Measurements from ENCODE around the gene SFXN5.

Gene SFXN5

GRCh38 chr2:73112913-73113854, 41.7 kb upstream of the SFXN5 start, which contains the start of gene RAB11FIP5:
TSS of gene RAB11FIP5 (minus strand) at chr2:73112948. CDS start at chr2:73112777, 171 bp downstream.
- Histone ChIP-seq H3K4me1 (ENCODE audit: control insufficient read depth, insufficient read depth, low read length) (peaks cover 17% of the 10 kb centered on the region; the same call in 1 of the 2 replicates), H3K36me3 (ENCODE audit: control insufficient read depth in 2 of 2, insufficient read depth in 1 of 2, low read length in 2 of 2) (peaks cover 0 to 4% of the 10 kb centered on the region in 2 experiments; a peak in 1 of 3 replicates), H3K9me3 (ENCODE audit: control insufficient read depth, insufficient read depth, low read depth, low read length) (no peaks in the 10 kb centered on the region), H3K27ac (ENCODE audit: extremely low read depth, low read depth, low read length) (peak within 1 kb of the TSS; percentile 90), H3K4me3 (ENCODE audit: low read depth, low read length) (peak within 1 kb of the TSS; percentile 64)
- POLR2A ChIA-PET = interaction anchor here (1.4 to 2.3 kb wide), 2 partner anchors 25 to 42 kb away, joined by 5 to 6 read pairs; partner anchors contain the start of gene SFXN5
- CTCF ChIA-PET = interaction anchor here (0.9 to 1.6 kb wide), 3 partner anchors 27 to 48 kb away, joined by 3 to 16 read pairs (median 3); no protein-coding TSS in a partner anchor
- no peak for TF ChIP-seq SCRT2 (tag by site-specific recombination; IDR thresholded peaks at IDR 0.05)
- peak; percentile 59 for TF ChIP-seq YY1 (tag by site-specific recombination; IDR thresholded peaks at IDR 0.05)
- no peak for TF ChIP-seq ZNF596 (tag by site-specific recombination; IDR thresholded peaks at IDR 0.05)
- no peak for TF ChIP-seq ZNF544 (tag by site-specific recombination; IDR thresholded peaks at IDR 0.05)
- TF ChIP-seq, protein P1, sequence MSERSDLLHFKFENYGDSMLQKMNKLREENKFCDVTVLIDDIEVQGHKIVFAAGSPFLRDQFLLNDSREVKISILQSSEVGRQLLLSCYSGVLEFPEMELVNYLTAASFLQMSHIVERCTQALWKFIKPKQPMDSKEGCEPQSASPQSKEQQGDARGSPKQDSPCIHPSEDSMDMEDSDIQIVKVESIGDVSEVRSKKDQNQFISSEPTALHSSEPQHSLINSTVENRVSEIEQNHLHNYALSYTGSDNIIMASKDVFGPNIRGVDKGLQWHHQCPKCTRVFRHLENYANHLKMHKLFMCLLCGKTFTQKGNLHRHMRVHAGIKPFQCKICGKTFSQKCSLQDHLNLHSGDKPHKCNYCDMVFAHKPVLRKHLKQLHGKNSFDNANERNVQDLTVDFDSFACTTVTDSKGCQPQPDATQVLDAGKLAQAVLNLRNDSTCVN (tag by site-specific recombination; optimal IDR thresholded peaks at IDR 0.05) = peak; percentile 63
- TF ChIP-seq ZNF146 (tag by site-specific recombination; IDR thresholded peaks at IDR 0.05) = no peak
- TF ChIP-seq, protein P2, sequence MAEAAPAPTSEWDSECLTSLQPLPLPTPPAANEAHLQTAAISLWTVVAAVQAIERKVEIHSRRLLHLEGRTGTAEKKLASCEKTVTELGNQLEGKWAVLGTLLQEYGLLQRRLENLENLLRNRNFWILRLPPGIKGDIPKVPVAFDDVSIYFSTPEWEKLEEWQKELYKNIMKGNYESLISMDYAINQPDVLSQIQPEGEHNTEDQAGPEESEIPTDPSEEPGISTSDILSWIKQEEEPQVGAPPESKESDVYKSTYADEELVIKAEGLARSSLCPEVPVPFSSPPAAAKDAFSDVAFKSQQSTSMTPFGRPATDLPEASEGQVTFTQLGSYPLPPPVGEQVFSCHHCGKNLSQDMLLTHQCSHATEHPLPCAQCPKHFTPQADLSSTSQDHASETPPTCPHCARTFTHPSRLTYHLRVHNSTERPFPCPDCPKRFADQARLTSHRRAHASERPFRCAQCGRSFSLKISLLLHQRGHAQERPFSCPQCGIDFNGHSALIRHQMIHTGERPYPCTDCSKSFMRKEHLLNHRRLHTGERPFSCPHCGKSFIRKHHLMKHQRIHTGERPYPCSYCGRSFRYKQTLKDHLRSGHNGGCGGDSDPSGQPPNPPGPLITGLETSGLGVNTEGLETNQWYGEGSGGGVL (tag by site-specific recombination; IDR thresholded peaks at IDR 0.05) = peak; percentile 85
- no peak for TF ChIP-seq ZNF19 (tag by site-specific recombination; IDR thresholded peaks at IDR 0.05; ENCODE audit: low read depth)
- peak; percentile 43 for TF ChIP-seq ZFHX2 (tag by site-specific recombination; conservative IDR thresholded peaks at IDR 0.05)
- TF ChIP-seq, protein P3, sequence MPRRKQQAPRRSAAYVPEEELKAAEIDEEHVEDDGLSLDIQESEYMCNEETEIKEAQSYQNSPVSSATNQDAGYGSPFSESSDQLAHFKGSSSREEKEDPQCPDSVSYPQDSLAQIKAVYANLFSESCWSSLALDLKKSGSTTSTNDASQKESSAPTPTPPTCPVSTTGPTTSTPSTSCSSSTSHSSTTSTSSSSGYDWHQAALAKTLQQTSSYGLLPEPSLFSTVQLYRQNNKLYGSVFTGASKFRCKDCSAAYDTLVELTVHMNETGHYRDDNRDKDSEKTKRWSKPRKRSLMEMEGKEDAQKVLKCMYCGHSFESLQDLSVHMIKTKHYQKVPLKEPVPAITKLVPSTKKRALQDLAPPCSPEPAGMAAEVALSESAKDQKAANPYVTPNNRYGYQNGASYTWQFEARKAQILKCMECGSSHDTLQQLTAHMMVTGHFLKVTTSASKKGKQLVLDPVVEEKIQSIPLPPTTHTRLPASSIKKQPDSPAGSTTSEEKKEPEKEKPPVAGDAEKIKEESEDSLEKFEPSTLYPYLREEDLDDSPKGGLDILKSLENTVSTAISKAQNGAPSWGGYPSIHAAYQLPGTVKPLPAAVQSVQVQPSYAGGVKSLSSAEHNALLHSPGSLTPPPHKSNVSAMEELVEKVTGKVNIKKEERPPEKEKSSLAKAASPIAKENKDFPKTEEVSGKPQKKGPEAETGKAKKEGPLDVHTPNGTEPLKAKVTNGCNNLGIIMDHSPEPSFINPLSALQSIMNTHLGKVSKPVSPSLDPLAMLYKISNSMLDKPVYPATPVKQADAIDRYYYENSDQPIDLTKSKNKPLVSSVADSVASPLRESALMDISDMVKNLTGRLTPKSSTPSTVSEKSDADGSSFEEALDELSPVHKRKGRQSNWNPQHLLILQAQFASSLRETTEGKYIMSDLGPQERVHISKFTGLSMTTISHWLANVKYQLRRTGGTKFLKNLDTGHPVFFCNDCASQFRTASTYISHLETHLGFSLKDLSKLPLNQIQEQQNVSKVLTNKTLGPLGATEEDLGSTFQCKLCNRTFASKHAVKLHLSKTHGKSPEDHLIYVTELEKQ (tag by site-specific recombination; IDR thresholded peaks at IDR 0.05; ENCODE audit: borderline replicate concordance) = no peak
- peak; percentile 95 for TF ChIP-seq KLF16 (tag by site-specific recombination; IDR thresholded peaks at IDR 0.05)
- TF ChIP-seq ZNF629 (tag by site-specific recombination; IDR thresholded peaks at IDR 0.05) = peak; percentile 31; the same call in 1 of the 2 replicates
- no peak for TF ChIP-seq ZNF16 (tag by site-specific recombination; IDR thresholded peaks at IDR 0.05; ENCODE audit: low read depth)
- no peak for TF ChIP-seq TCF7L2 (IDR thresholded peaks at IDR 0.05; ENCODE audit: borderline replicate concordance, low read depth, low read length)
- TF ChIP-seq, protein P4, sequence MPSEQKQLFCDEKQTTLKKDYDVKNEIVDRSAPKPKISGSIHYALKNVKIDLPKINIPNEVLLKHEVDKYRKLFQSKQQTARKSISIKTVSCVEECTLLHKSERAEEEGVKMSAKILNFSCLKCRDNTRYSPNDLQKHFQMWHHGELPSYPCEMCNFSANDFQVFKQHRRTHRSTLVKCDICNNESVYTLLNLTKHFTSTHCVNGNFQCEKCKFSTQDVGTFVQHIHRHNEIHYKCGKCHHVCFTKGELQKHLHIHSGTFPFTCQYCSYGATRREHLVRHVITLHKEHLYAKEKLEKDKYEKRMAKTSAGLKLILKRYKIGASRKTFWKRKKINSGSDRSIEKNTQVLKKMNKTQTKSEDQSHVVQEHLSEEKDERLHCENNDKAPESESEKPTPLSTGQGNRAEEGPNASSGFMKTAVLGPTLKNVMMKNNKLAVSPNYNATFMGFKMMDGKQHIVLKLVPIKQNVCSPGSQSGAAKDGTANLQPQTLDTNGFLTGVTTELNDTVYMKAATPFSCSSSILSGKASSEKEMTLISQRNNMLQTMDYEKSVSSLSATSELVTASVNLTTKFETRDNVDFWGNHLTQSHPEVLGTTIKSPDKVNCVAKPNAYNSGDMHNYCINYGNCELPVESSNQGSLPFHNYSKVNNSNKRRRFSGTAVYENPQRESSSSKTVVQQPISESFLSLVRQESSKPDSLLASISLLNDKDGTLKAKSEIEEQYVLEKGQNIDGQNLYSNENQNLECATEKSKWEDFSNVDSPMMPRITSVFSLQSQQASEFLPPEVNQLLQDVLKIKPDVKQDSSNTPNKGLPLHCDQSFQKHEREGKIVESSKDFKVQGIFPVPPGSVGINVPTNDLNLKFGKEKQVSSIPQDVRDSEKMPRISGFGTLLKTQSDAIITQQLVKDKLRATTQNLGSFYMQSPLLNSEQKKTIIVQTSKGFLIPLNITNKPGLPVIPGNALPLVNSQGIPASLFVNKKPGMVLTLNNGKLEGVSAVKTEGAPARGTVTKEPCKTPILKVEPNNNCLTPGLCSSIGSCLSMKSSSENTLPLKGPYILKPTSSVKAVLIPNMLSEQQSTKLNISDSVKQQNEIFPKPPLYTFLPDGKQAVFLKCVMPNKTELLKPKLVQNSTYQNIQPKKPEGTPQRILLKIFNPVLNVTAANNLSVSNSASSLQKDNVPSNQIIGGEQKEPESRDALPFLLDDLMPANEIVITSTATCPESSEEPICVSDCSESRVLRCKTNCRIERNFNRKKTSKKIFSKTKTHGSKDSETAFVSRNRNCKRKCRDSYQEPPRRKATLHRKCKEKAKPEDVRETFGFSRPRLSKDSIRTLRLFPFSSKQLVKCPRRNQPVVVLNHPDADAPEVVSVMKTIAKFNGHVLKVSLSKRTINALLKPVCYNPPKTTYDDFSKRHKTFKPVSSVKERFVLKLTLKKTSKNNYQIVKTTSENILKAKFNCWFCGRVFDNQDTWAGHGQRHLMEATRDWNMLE (tag by site-specific recombination; conservative IDR thresholded peaks at IDR 0.05; ENCODE audit: low read depth) = no peak
- peak; percentile 64 for TF ChIP-seq ZNF335 (tag by site-specific recombination; conservative IDR thresholded peaks at IDR 0.05)
- TF ChIP-seq, protein P5, sequence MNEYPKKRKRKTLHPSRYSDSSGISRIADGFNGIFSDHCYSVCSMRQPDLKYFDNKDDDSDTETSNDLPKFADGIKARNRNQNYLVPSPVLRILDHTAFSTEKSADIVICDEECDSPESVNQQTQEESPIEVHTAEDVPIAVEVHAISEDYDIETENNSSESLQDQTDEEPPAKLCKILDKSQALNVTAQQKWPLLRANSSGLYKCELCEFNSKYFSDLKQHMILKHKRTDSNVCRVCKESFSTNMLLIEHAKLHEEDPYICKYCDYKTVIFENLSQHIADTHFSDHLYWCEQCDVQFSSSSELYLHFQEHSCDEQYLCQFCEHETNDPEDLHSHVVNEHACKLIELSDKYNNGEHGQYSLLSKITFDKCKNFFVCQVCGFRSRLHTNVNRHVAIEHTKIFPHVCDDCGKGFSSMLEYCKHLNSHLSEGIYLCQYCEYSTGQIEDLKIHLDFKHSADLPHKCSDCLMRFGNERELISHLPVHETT (tag by site-specific recombination; IDR thresholded peaks at IDR 0.05) = 0 out of 2 replicates have a peak, but pooled peaks have one; percentile 45
- TF ChIP-seq GLIS2 (tag by site-specific recombination; IDR thresholded peaks at IDR 0.05) = peak; percentile 95
- TF ChIP-seq ZBTB8A (tag by site-specific recombination; IDR thresholded peaks at IDR 0.05) = peak; percentile 54
- TF ChIP-seq ZNF433 (tag by site-specific recombination; IDR thresholded peaks at IDR 0.05; ENCODE audit: low read depth) = no peak
- no peak; the same call in 1 of the 2 replicates for TF ChIP-seq KLF1 (tag by site-specific recombination; IDR thresholded peaks at IDR 0.05)
- TF ChIP-seq ZNF791 (tag by site-specific recombination; IDR thresholded peaks at IDR 0.05) = no peak
- TF ChIP-seq HOXC10 (CRISPR knock-in tag; IDR thresholded peaks at IDR 0.05) = no peak
- no peak for TF ChIP-seq ZNF677 (tag by site-specific recombination; IDR thresholded peaks at IDR 0.05)

Data from HEK293 (cell line).